ENCODE results near the gene ACOT4. TPM values are rescaled to one million over a fixed set of nuclear protein-coding genes. Genes with fewer than 3 reads are reported as not detected.

Gene ACOT4
- total RNA-seq, 1 experiment from 2014 or later, result 1.1 TPM

- TF ChIP-seq CTCF (IDR thresholded peaks at IDR 0.05; ENCODE audit: unreplicated experiment), result no peak
- H3K27ac Mint-ChIP-seq (ENCODE audit: unreplicated experiment), result no peak overlapping the region
- peaks cover 9% of the 10 kb centered on the region for H3K4me1 Mint-ChIP-seq (ENCODE audit: low read depth, unreplicated experiment)
- intact Hi-C loops (cut with micrococcal nuclease; ENCODE audit: unreplicated experiment), result no loop called here
- CTCF ChIA-PET, result no interaction called here
- no TSS peak for BruUV-seq (replicated peaks)
- H3K36me3 Mint-ChIP-seq (ENCODE audit: insufficient read depth, unreplicated experiment), result no peaks in the 10 kb centered on the region
- H3K4me3 Mint-ChIP-seq (ENCODE audit: low read depth, unreplicated experiment), result no peak overlapping the region
- H3K9me3 Mint-ChIP-seq (ENCODE audit: low read depth, unreplicated experiment), result no peaks in the 10 kb centered on the region
- H3K27me3 Mint-ChIP-seq (ENCODE audit: unreplicated experiment), result no peaks in the 10 kb centered on the region
- DNase-seq, result no peak
Measured at GRCh38 chr14:73602994-73603393, 11.3 kb downstream of the ACOT4 start.

GRCh38 chr14:73606271-73606670 lies 14.6 kb downstream of the ACOT4 start:
- no peaks in the 10 kb centered on the region for H3K27me3 Mint-ChIP-seq (ENCODE audit: unreplicated experiment)
- H3K27ac Mint-ChIP-seq (ENCODE audit: unreplicated experiment), result no peak overlapping the region
- DNase-seq, result no peak
- intact Hi-C loops (cut with micrococcal nuclease; ENCODE audit: unreplicated experiment), result no loop called here
- peaks cover 9% of the 10 kb centered on the region for H3K4me1 Mint-ChIP-seq (ENCODE audit: low read depth, unreplicated experiment)
- H3K9me3 Mint-ChIP-seq (ENCODE audit: low read depth, unreplicated experiment), result no peaks in the 10 kb centered on the region
- H3K36me3 Mint-ChIP-seq (ENCODE audit: insufficient read depth, unreplicated experiment), result no peaks in the 10 kb centered on the region
- TF ChIP-seq CTCF (IDR thresholded peaks at IDR 0.05; ENCODE audit: unreplicated experiment), result no peak
- CTCF ChIA-PET, result no interaction called here
- no TSS peak for BruUV-seq (replicated peaks)
- H3K4me3 Mint-ChIP-seq (ENCODE audit: low read depth, unreplicated experiment), result no peak overlapping the region

- H3K4me1 Mint-ChIP-seq (ENCODE audit: low read depth, unreplicated experiment), result peaks cover 6% of the 10 kb centered on the region
- DNase-seq, result no peak
- CTCF ChIA-PET, result interaction anchor here (0.6 kb wide), 1 partner anchor 15 kb away, joined by 3 read pairs; no protein-coding TSS in a partner anchor
- H3K9me3 Mint-ChIP-seq (ENCODE audit: low read depth, unreplicated experiment), result no peaks in the 10 kb centered on the region
- no TSS peak for BruUV-seq (replicated peaks)
- H3K4me3 Mint-ChIP-seq (ENCODE audit: low read depth, unreplicated experiment), result no peak overlapping the region
- no peak for TF ChIP-seq CTCF (IDR thresholded peaks at IDR 0.05; ENCODE audit: unreplicated experiment)
- H3K27ac Mint-ChIP-seq (ENCODE audit: unreplicated experiment), result no peak overlapping the region
- H3K27me3 Mint-ChIP-seq (ENCODE audit: unreplicated experiment), result no peaks in the 10 kb centered on the region
- intact Hi-C loops (cut with micrococcal nuclease; ENCODE audit: unreplicated experiment), result no loop called here
- H3K36me3 Mint-ChIP-seq (ENCODE audit: insufficient read depth, unreplicated experiment), result peaks cover 4% of the 10 kb centered on the region
Measured at GRCh38 chr14:73607241-73607640, 15.6 kb downstream of the ACOT4 start.

GRCh38 chr14:73610687-73611086 lies 19.0 kb downstream of the ACOT4 start:
- no peaks in the 10 kb centered on the region for H3K9me3 Mint-ChIP-seq (ENCODE audit: low read depth, unreplicated experiment)
- H3K27me3 Mint-ChIP-seq (ENCODE audit: unreplicated experiment), result no peaks in the 10 kb centered on the region
- no peak overlapping the region for H3K27ac Mint-ChIP-seq (ENCODE audit: unreplicated experiment)
- H3K4me1 Mint-ChIP-seq (ENCODE audit: low read depth, unreplicated experiment), result no peaks in the 10 kb centered on the region
- no peak for TF ChIP-seq CTCF (IDR thresholded peaks at IDR 0.05; ENCODE audit: unreplicated experiment)
- intact Hi-C loops (cut with micrococcal nuclease; ENCODE audit: unreplicated experiment), result no loop called here
- no peak overlapping the region for H3K4me3 Mint-ChIP-seq (ENCODE audit: low read depth, unreplicated experiment)
- BruUV-seq (replicated peaks), result no TSS peak
- peaks cover 18% of the 10 kb centered on the region for H3K36me3 Mint-ChIP-seq (ENCODE audit: insufficient read depth, unreplicated experiment)
- DNase-seq, result no peak
- CTCF ChIA-PET, result interaction anchor here (0.7 kb wide), 1 partner anchor 103 kb away, joined by 3 read pairs; no protein-coding TSS in a partner anchor

Measured in Calu3 (cell line).